Measurements from ENCODE around the gene SLC39A11. TPM values are rescaled to one million over a fixed set of nuclear protein-coding genes. Genes with fewer than 3 reads are reported as not detected.

The SLC39A11 gene
- total RNA-seq, 2 experiments from 2014 or later = 9.7 to 12.2 TPM

DNA sequence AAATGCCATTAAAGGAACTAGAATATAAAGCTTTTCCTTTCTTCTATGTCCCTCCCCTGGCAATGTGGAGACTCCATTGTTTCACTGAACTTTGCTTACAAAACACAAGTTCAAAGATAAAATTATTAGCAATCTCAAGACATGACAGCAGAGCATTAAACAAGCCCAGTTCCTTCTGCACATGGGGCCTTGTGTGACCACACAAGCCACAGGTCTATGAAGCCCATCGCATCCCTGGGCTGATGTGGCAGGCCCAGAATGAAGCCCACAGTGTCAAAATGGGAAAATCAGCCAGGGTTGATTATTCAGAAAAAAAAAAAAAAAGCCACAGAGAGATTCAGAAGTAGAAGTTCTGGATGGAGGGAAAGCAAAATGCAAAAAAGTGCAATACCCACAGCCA is 12.9 kb upstream of the SLC39A11 start:
- POLR2A ChIA-PET = no interaction called here
- Mint-ChIP-seq H3K36me3 (ENCODE audit: low read depth) (no peaks in the 10 kb centered on the region), H3K27me3 (no peaks in the 10 kb centered on the region), H3K27ac (no peak overlapping the region), H3K4me1 (ENCODE audit: low read depth) (no peaks in the 10 kb centered on the region), H3K9me3 (no peaks in the 10 kb centered on the region), H3K4me3 (no peak overlapping the region)
- TF ChIP-seq, protein P1, sequence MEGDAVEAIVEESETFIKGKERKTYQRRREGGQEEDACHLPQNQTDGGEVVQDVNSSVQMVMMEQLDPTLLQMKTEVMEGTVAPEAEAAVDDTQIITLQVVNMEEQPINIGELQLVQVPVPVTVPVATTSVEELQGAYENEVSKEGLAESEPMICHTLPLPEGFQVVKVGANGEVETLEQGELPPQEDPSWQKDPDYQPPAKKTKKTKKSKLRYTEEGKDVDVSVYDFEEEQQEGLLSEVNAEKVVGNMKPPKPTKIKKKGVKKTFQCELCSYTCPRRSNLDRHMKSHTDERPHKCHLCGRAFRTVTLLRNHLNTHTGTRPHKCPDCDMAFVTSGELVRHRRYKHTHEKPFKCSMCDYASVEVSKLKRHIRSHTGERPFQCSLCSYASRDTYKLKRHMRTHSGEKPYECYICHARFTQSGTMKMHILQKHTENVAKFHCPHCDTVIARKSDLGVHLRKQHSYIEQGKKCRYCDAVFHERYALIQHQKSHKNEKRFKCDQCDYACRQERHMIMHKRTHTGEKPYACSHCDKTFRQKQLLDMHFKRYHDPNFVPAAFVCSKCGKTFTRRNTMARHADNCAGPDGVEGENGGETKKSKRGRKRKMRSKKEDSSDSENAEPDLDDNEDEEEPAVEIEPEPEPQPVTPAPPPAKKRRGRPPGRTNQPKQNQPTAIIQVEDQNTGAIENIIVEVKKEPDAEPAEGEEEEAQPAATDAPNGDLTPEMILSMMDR (IDR thresholded peaks at IDR 0.05) = no peak
- intact Hi-C loops (cut with DNase I, micrococcal nuclease) = no loop called here
- H3K36me3 ChIP-seq (ENCODE audit: insufficient read depth, low read length) = no peaks in the 10 kb centered on the region
- CTCF ChIA-PET = no interaction called here
- DNase-seq = no peak
- no peak overlapping the region for H3K4me3 ChIP-seq (ENCODE audit: low read length)
- no peaks in the 10 kb centered on the region for H3K27me3 ChIP-seq (ENCODE audit: control insufficient read depth in 1 of 2, insufficient read depth in 2 of 2, low read length in 2 of 2)
- H3K4me1 ChIP-seq (ENCODE audit: insufficient read depth, low read length) = no peaks in the 10 kb centered on the region
- ATAC-seq (ENCODE audit: poor library complexity) = no peak
- H3K9me3 ChIP-seq (ENCODE audit: control insufficient read depth in 1 of 2, insufficient read depth in 1 of 2, low read length in 2 of 2) = peaks cover 0 to 4% of the 10 kb centered on the region in 2 experiments
- H3K27ac ChIP-seq (ENCODE audit: low read depth in 1 of 2, low read length in 2 of 2) = no peak overlapping the region

DNA sequence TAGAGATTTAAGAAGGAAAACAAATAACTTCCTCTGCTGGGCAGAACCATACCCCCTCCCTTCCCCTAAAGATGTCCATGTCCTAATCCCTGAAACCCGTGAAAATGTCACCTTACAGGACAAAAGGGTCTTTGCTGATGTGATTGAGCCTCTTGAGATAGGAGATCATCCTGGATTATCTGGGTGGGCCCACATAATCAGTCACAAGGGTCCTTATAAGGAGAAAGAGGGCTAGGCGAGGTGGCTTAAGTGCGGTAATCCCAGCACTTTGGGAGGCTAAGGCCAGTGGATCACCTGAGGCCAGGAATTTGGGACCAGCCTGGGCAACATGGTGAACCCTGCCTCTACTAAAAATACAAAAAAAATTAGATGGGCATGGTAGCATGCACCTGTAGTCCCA is 12.0 kb upstream of the SLC39A11 start:
- Mint-ChIP-seq H3K4me3 (no peak overlapping the region), H3K27me3 (peaks cover 4% of the 10 kb centered on the region), H3K4me1 (ENCODE audit: low read depth) (no peaks in the 10 kb centered on the region), H3K36me3 (ENCODE audit: low read depth) (no peaks in the 10 kb centered on the region), H3K27ac (no peak overlapping the region), H3K9me3 (no peaks in the 10 kb centered on the region)
- Histone ChIP-seq H3K9me3 (ENCODE audit: control insufficient read depth in 1 of 2, insufficient read depth in 1 of 2, low read length in 2 of 2) (peaks cover 0 to 4% of the 10 kb centered on the region in 2 experiments), H3K36me3 (ENCODE audit: insufficient read depth, low read length) (no peaks in the 10 kb centered on the region), H3K27ac (ENCODE audit: low read depth in 1 of 2, low read length in 2 of 2) (no peak overlapping the region), H3K27me3 (ENCODE audit: control insufficient read depth in 1 of 2, insufficient read depth in 2 of 2, low read length in 2 of 2) (no peaks in the 10 kb centered on the region), H3K4me1 (ENCODE audit: insufficient read depth, low read length) (no peaks in the 10 kb centered on the region), H3K4me3 (ENCODE audit: low read length) (no peak overlapping the region)
- intact Hi-C loops (cut with DNase I, micrococcal nuclease) = no loop called here
- DNase-seq (no peak), ATAC-seq (ENCODE audit: poor library complexity) (no peak)
- TF ChIP-seq, protein P1 (IDR thresholded peaks at IDR 0.05) = no peak
- POLR2A ChIA-PET = no interaction called here
- CTCF ChIA-PET = no interaction called here

DNA sequence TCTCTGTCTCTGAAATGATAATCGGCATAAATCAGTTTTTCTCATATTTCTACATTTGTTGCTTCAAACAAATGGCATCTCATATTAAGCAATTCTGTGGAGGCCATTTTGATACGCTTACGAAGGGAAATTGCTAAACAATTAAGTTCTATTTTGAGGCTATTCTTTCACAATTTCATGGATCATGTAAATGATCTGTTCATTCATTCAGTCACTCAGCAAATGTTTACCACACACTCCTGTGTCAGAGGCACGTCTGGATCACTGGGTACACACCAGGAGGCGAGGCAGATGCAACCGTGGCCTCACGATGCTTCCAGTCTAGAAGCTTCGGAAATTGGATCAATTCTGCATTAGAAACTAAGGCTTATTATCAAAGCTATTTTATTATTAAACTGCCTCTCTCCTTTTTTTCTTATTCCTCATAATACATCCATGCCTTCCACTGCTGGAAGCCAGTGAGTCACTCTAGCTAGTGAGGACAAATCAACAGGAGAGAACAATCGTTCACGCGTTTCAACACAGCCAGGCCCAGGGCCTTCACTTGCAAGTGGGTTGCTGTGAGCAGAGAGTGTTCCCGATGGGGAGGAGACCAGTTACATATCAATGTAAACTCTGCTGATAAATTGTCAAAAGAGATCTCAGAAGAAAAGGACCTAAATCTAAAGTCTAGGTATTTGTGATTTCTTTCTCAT is 11.3 kb upstream of the SLC39A11 start:
- peak in 2 of 14 experiments; percentile 33 to 47 for DNase-seq
- no peaks in the 10 kb centered on the region for H3K4me1 Mint-ChIP-seq (ENCODE audit: low read depth)
- Histone ChIP-seq H3K4me3 (ENCODE audit: low read length) (no peak overlapping the region), H3K4me1 (ENCODE audit: insufficient read depth, low read length) (no peaks in the 10 kb centered on the region), H3K9me3 (ENCODE audit: control insufficient read depth in 1 of 2, insufficient read depth in 1 of 2, low read length in 2 of 2) (peaks cover 0 to 4% of the 10 kb centered on the region in 2 experiments), H3K36me3 (ENCODE audit: insufficient read depth, low read length) (no peaks in the 10 kb centered on the region), H3K27ac (ENCODE audit: low read depth in 1 of 2, low read length in 2 of 2) (no peak overlapping the region), H3K27me3 (ENCODE audit: control insufficient read depth in 1 of 2, insufficient read depth in 2 of 2, low read length in 2 of 2) (no peaks in the 10 kb centered on the region)
- no peaks in the 10 kb centered on the region for H3K36me3 Mint-ChIP-seq (ENCODE audit: low read depth)
- peaks cover 10% of the 10 kb centered on the region for H3K27me3 Mint-ChIP-seq
- no peak overlapping the region for H3K4me3 Mint-ChIP-seq
- intact Hi-C loops (cut with DNase I, micrococcal nuclease) = no loop called here
- no peak overlapping the region for H3K27ac Mint-ChIP-seq
- ATAC-seq (ENCODE audit: poor library complexity) = no peak
- CTCF ChIA-PET = no interaction called here
- TF ChIP-seq, protein P1 (IDR thresholded peaks at IDR 0.05) = no peak
- no peaks in the 10 kb centered on the region for H3K9me3 Mint-ChIP-seq
- POLR2A ChIA-PET = no interaction called here
